Smooth muscle cell (in vitro differentiated cells): ENCODE data around the gene MAML3. TPM values are rescaled to one million over a fixed set of nuclear protein-coding genes. Genes with fewer than 3 reads are reported as not detected.

Experiments
- DNase-seq: peaks from one replicate; lab custom pipeline; 2025; ENCODE audit not compliant: unreplicated experiment; lab: John Stamatoyannopoulos, UW
- H2AFZ ChIP-seq: fragments of 200-600 bp; sonication (generic); 2 replicates; pipeline ENCODE4 v1.6.0; 2016; ENCODE audit warnings: antibody characterized with exemption, low read depth, mild to moderate bottlenecking
- H3F3A ChIP-seq: fragments of 200-600 bp; sonication (generic); 2 replicates; pipeline ENCODE4 v1.6.0; 2017; ENCODE audit warnings: antibody characterized with exemption, low read depth
- H3K27ac ChIP-seq: fragments of 200-600 bp; sonication (generic); 2 replicates; pipeline ENCODE4 v1.5.1; 2016; ENCODE audit warnings: low read depth, mild to moderate bottlenecking
- H3K27me3 ChIP-seq: fragments of 200-600 bp; sonication (generic); 2 replicates; pipeline ENCODE4 v1.6.1; 2016; ENCODE audit warnings: low read depth, mild to moderate bottlenecking
- H3K36me3 ChIP-seq: fragments of 200-600 bp; sonication (generic); 2 replicates; pipeline ENCODE4 v1.5.1; 2016; ENCODE audit warnings: low read depth
- H3K4me1 ChIP-seq: fragments of 200-600 bp; sonication (generic); 2 replicates; pipeline ENCODE4 v1.5.1; 2016; ENCODE audit warnings: low read depth
- H3K4me2 ChIP-seq: fragments of 200-600 bp; sonication (generic); 2 replicates; pipeline ENCODE4 v1.6.0; 2016; ENCODE audit warnings: mild to moderate bottlenecking
- H3K4me3 ChIP-seq: fragments of 200-600 bp; sonication (generic); 2 replicates; pipeline ENCODE4 v1.5.1; 2016; ENCODE audit warnings: mild to moderate bottlenecking
- H3K79me2 ChIP-seq: fragments of 200-600 bp; sonication (generic); 2 replicates; pipeline ENCODE4 v1.6.0; 2016; ENCODE audit warnings: low read depth, mild to moderate bottlenecking
- H3K9ac ChIP-seq: fragments of 200-600 bp; sonication (generic); 2 replicates; pipeline ENCODE4 v1.6.0; 2016; ENCODE audit warnings: low read depth
- H3K9me3 ChIP-seq: fragments of 200-600 bp; sonication (generic); replicated peaks from 2 replicates; pipeline ENCODE4 v1.5.1; 2016; ENCODE audit warnings: low read depth
- H4K20me1 ChIP-seq: fragments of 200-600 bp; sonication (generic); 2 replicates; pipeline ENCODE4 v1.6.0; 2016; ENCODE audit warnings: low read depth
- WGBS: methylation state at CpG from one replicate; pipeline ENCODE4 v1.1.7; 2016; ENCODE audit warnings: low lambda C conversion rate; 5-methylcytosine and 5-hydroxymethylcytosine counted together
- polyA plus RNA-seq: library from polyadenylated mRNA; unstranded; fragments of >200 nt; fragmentation: Nextera tagmentation; extraction: Ambion mirVana; gene quantifications from 2 replicates; pipeline ENCODE4 v1.2.1, GENCODE V29; 2016
- total RNA-seq: library from RNA; depleted of rRNA; stranded (reverse); fragments of >200 nt; gene quantifications from 2 replicates; pipeline ENCODE4 v1.2.3, GENCODE V29; 2014
- TF ChIP-seq, protein P1 (sequence below): fragments of 200-600 bp; sonication (generic); IDR thresholded peaks from 2 replicates; pipeline ENCODE4 v1.5.1; 2017; ENCODE audit warnings: borderline replicate concordance, mild to moderate bottlenecking, antibody characterized with exemption; ENCODE audit not compliant: insufficient read depth, poor library complexity, severe bottlenecking

MAML3 gene
- total and polyA plus RNA-seq, 2 experiments from 2014 or later, result 4.9 to 12.6 TPM

DNA sequence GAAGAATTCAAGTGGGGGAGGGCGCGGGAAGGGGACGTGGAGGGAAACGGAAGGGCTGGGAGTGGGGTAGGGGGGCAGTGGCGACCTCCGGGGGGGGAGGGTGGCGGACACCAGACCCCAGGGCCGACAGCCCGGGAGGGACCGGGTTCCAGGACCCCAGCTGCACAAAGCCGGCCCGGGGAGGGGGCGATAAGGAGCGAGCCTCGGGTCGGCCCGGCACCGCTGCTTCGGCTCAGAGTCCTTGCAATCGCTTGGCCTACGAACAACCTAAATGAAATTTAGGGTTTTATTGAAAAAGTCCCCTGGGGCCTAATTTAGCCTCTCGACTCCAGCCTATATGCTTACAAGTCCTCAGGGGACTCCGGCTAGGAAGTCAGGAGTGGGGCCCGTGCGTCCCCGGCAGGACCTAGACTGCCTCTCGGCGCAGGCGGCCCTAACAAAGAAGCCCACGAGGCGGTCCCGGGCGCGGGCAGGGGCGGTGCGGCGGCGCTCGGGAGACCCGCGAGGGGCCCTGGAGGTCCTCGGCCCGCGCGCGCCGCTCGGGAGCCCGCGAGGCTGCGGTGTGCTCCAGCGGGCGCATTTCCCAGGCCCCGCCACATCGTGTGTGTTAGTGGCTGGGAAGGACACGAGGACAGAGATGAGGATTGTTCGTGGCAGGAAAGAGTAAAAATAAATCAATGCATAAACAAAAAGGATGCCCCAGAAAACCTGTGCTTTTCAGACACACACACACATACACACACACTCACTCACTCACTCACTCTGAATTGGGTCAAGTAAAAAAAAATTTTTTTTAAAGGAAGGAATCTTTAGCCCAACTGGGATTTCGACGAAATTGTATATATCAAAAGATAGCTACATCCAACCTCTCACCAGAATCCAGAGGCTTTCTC lies 418.4 kb downstream of the MAML3 start:
- peak overlapping the region; percentile 98 for H3K27ac ChIP-seq
- peak overlapping the region; percentile 94 for H3K9ac ChIP-seq
- H4K20me1 ChIP-seq, result no peaks in the 10 kb centered on the region
- H3K9me3 ChIP-seq, result no peaks in the 10 kb centered on the region
- peaks cover 34% of the 10 kb centered on the region for H3K4me1 ChIP-seq
- H2AFZ ChIP-seq, result peak overlapping the region; percentile 43
- H3K27me3 ChIP-seq, result no peaks in the 10 kb centered on the region
- H3K79me2 ChIP-seq, result peaks cover 3% of the 10 kb centered on the region
- peak overlapping the region; percentile 87 for H3K4me2 ChIP-seq
- WGBS, result 6% methylated on average over 53 of the region's 59 CpGs
- peak; percentile 36 for DNase-seq
- no peaks in the 10 kb centered on the region for H3K36me3 ChIP-seq
- TF ChIP-seq, protein P1, sequence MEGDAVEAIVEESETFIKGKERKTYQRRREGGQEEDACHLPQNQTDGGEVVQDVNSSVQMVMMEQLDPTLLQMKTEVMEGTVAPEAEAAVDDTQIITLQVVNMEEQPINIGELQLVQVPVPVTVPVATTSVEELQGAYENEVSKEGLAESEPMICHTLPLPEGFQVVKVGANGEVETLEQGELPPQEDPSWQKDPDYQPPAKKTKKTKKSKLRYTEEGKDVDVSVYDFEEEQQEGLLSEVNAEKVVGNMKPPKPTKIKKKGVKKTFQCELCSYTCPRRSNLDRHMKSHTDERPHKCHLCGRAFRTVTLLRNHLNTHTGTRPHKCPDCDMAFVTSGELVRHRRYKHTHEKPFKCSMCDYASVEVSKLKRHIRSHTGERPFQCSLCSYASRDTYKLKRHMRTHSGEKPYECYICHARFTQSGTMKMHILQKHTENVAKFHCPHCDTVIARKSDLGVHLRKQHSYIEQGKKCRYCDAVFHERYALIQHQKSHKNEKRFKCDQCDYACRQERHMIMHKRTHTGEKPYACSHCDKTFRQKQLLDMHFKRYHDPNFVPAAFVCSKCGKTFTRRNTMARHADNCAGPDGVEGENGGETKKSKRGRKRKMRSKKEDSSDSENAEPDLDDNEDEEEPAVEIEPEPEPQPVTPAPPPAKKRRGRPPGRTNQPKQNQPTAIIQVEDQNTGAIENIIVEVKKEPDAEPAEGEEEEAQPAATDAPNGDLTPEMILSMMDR, result no peak
- peak overlapping the region; percentile 49 for H3K4me3 ChIP-seq
- H3F3A ChIP-seq, result peaks cover 22% of the 10 kb centered on the region

DNA sequence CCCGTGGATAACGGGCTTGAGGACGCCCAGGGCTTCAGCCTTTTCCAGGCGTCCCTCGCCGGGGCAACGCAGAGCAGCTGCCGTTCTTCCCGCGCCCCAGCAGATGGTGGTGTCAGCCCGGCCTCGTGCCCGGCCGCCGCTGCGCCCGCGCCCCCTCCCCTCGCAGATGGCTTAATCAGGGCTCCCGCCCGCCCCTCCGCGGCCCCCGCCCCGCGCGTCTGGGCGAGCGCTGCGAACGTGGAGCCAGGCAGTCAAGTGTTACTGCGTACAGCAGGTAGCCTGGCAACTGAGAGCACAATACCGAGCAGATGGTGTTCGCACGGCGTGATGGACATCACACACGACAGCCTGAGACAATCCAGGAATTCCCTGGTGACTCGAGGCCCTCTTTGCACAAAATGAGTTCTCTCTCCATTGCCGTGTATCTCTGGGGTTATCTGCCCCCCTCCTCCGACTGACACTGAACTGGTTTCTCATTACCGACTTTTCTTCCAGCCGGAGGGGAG lies 419.1 kb downstream of the MAML3 start:
- Histone ChIP-seq H3K27ac (peak overlapping the region; percentile 98), H4K20me1 (no peaks in the 10 kb centered on the region), H3F3A (peaks cover 22% of the 10 kb centered on the region), H3K4me1 (peaks cover 28% of the 10 kb centered on the region), H3K36me3 (no peaks in the 10 kb centered on the region), H3K27me3 (no peaks in the 10 kb centered on the region), H3K9me3 (no peaks in the 10 kb centered on the region), H3K9ac (peak overlapping the region; percentile 94), H3K79me2 (peaks cover 3% of the 10 kb centered on the region), H2AFZ (peak overlapping the region; percentile 65), H3K4me3 (peak overlapping the region; percentile 49), H3K4me2 (peak overlapping the region; percentile 87)
- DNase-seq, result peak; percentile 75
- TF ChIP-seq, protein P1, result peak; percentile 83
- under 1% methylated on average over 42 of the region's 42 CpGs for WGBS

DNA sequence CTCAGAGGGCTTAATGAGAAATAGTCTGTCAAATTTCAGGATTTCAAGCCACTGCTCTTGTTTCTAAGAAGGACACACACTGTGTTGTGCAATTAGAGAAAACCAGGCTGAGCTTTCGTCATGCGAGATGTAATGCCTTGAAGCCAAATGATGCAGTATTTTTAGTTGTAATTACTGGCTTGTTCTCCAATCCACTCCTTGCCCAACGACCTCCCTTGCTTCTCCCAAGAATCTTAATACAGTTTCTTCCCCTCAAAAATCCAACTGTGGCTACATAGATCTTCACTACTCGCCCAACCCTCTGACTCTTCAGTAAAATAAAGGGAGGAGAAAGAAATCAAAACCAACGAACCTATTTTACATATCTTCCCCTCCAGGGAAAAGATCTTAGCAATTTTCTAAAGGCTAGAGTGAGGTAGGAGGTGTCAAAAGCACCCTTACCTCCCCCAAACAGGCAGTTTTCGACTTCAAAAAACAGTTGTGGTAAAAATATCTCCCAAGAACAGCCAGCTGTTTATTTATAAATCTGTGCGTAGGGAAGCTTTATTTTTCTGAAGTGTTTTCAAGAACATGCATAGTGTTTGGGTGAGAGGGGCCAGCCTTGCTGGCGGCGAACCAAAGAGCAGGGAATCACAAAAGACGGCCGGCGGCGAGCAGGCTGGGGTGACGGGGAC lies 419.6 kb downstream of the MAML3 start:
- TF ChIP-seq, protein P1, result no peak
- peak overlapping the region; percentile 65 for H2AFZ ChIP-seq
- no peaks in the 10 kb centered on the region for H4K20me1 ChIP-seq
- H3F3A ChIP-seq, result peaks cover 20% of the 10 kb centered on the region
- peak overlapping the region; percentile 87 for H3K4me2 ChIP-seq
- no peak for DNase-seq
- H3K9ac ChIP-seq, result peak overlapping the region; percentile 94
- H3K27ac ChIP-seq, result peak overlapping the region; percentile 98
- no peaks in the 10 kb centered on the region for H3K9me3 ChIP-seq
- H3K4me1 ChIP-seq, result peaks cover 26% of the 10 kb centered on the region
- no peaks in the 10 kb centered on the region for H3K27me3 ChIP-seq
- peak overlapping the region; percentile 49 for H3K4me3 ChIP-seq
- WGBS, result 4% methylated on average over 14 of the region's 14 CpGs
- peaks cover 3% of the 10 kb centered on the region for H3K79me2 ChIP-seq
- H3K36me3 ChIP-seq, result no peaks in the 10 kb centered on the region
